Measurements from ENCODE around the gene ARHGAP10.

The ARHGAP10 gene

DNA sequence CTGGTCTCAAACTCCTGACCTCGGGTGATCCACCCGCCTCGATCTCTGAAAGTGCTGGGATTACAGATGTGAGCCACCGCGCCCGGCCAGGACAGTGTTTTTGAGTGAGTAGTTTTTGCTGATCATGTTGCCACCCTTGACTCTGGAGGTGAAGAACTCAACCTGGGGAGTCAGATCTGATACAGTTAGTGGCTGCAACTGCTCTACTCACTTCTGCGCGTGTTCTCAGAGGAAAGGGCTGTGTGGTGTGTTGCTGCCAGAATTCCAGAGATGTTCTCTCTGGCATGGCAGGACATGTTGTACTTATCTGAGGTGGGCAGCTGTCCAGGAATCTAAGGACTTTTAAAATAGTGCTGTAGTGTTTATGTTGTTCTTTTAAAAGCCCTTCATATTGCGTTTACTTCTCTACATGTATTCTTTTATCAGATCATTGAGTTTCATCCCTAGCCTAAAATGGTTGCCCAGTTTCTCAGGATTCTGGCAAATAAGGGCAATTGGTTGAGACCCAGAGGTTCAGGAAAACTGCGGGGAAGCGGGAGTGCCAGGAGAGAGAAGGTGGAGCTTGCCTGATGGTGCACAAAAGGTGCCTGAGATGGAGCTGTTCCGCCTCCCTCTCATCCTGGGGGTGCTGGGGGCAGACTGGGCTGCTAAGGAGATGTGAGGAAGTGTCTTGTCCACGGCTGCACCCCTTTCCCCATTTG lies 97.7 kb downstream of the ARHGAP10 start:
- DNase-seq, result no peak

DNA sequence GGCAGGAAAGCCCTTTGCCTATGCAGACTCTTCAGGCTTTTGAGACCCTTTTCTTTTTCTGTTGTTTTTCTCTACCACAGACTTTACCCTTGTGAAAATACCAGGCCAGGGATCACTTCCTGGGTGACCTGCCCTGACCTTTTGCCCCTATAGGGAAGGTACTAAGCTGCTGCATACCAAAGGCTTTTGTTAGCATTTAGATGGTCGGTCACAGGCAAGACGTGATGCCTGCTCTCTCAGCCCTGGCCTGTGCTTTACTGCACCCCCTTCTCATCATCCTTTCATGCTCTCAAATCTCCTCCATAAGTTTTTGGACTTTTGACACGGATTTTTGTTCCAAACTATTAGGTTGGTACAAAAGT lies 98.2 kb downstream of the ARHGAP10 start:
- no peak for DNase-seq

DNA sequence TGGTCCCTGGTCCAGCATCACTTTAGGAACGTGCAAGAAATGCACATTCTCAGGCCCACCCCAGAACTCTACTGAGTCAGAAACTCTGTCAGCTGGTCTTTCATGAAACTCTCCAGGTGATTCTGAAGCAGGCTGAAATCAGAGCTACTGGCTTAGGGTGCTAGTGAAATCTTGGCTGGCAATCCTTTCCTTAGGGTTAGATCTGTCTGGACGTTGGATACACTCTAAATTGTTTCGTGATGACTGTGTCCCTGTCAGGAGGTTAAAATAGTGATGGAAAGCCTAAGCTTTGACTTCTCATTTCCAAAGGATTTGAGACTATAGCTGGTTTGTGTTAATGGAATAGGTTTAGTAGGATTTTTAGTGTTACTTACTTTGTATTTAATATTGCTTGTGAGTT lies 99.1 kb downstream of the ARHGAP10 start:
- no peak for DNase-seq

DNA sequence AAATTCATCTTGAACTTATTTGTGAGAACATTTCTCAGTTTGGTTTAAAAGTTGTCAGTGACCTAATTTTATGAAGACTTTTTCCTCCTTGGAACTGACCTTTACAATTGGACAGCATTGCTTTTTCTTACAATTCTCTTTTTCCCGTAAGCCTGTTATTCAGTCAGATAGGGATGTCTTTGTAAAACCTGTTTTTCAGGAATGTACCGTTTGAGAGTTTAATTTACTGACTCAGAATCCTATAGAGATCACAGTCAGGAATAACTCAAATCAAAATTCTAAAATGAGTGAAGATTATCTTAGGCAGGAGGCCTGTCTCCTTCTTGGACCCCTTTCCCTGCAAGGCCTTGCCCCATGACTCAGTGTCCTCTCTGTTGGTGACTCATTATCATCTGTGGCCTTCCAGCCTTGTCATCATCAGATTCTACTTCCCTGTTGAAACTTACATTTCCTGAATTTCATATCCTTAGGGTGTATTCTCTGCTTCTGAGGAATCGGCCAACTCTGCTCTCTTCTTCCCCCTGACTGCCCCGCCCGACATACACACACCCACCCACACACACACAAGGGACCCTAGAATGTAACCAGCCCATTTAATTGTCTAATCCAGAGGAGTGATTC lies 99.8 kb downstream of the ARHGAP10 start:
- DNase-seq, result no peak

DNA sequence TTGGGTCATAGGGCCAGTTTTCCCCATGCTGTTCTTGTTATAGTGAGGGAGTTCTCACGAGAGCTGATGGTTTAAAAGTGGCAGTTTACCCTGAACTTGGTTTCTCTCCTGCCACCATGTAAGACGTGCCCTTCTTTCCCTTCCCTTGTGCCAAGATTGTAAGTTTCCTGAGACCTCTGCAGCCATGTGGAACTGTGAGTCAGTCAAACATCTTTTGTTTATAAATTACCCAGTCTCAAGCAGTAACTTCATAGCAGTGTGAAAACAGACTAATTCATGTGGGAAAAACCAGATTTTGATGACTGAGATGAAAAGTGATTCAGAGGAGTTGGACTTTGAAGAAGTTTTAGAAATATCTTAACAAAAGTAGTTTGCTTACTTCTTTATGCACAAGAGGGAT lies 101.4 kb downstream of the ARHGAP10 start:
- no peak for DNase-seq

DNA sequence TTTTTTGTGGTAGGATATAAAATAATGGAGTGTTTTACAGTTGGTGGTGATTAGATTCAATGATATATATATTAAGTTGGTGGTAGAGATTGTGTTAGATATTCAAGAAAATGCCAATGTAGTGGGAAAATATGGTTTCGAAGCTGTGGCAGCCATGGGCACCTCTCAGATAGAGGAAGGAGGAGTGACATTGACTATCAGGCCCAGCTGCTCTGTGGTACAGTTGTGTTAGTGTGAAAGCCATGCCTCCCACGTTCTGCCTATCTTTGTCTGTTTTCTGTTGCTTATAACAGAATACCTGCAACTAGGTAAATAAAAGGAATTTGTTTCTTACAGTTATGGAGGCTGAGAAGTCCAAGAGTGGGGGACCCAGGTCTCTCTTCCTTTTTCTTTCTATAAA lies 101.9 kb downstream of the ARHGAP10 start:
- DNase-seq, result no peak

DNA sequence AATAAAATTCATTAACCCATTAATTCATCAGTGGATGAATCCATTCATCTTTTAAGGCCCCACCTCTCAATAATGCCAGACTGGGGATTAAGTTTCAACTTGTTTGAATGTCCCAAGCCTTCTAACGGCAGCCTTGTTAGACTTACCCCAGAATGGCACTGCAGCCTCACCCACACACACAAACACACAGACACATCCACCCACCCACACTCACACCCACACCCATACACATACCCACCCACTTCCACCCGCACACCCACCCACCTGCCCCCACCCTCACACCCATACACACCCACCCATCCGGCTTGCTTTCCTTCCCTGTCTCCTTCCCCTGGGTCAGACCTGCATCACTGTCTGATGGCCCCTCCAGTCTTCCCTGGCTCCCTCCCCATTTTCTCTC lies 102.6 kb downstream of the ARHGAP10 start:
- DNase-seq, result no peak

DNA sequence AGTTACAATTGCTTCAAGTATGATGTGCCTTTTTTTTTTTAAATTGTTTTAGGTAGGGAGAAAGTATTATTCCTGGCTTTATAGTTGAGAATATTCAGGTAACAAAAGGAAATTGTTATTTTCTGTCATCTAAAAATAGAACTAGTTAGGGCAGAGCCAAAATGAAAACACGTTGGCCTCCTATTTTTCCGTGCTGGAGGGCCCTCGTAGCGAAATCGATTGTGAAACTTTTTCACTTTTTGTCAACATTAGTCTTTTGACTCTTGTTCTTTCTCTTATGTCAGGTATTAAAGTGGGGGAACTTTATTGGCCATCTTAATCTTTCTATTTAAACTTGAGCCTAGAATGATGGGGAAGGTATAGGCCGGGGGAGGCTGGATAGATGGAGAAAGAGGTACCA lies 104.9 kb downstream of the ARHGAP10 start:
- no peak for DNase-seq

DNA sequence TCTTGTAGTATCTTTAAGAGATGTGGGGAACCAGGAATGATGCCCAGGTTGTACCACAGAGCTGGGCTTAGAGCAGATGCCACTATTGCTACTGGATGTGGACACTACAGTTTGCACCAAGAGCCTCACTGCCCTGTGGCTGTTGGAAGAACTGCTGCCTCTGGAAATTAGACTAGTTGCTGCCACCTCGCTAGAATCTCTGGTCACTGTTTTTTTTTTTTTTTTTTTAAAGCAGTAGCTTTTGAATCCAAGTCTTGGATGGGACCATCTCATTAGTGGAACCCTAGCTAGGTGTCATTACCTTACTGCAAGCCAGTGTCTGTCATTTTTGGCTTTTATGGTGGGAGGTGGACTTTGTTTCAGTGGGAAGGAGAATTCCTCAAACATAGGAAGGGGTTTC lies 105.5 kb downstream of the ARHGAP10 start:
- DNase-seq, result no peak

DNA sequence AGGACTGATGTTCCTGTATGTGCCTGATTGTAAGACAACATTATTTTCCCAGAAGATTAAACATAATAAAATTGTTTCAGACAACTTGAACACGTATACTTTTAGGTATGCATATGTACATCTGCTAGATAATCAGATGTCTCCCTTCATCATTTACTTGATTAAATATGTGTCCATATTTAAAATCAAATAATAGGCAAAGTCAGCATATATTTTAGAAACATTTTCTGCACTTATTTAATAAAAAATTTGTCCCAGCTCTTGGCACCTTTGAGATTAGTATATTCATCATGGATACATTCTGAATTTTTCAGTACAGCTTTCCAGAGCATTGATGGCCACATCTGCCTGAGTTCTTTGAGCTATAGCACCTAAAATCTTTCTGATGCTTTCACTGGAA lies 106.0 kb downstream of the ARHGAP10 start:
- no peak for DNase-seq

DNA sequence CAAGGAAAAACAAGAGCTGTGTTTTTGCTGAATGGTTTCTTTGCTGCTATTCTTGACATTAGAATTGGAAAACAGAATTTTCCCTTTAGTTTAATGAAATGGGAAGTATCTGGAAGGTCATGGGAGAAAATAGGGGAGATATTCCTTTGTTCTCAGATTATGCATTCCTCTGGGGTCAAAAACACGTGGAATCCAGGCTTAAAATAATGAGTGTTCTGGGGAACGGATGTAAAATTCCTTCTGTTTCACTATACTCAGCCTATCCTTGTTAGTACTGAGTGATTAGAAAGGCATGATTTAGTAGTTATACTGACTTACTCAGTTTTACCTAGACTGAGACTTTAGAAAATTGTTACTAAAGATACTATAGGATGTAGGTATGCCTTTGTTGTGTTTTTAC lies 107.3 kb downstream of the ARHGAP10 start:
- no peak for DNase-seq

DNA sequence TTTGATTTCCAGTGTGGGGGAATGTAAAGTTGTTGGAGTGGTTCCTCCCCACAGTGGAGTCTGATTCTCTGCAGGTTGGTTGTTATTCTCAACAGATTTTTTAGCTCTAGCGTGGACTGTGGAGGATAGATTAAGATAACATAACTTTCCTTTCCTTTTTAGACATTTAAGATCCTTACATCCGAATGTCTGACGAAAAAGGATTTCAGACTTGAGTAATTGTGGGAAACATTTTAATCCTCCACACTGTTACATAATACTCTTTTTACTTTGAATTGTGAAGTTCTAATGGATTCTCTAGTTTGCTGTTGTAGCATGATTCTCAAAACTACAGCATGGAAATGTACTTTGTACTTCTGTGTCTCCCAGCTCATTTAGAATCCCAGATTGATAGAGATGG lies 107.8 kb downstream of the ARHGAP10 start:
- no peak for DNase-seq

DNA sequence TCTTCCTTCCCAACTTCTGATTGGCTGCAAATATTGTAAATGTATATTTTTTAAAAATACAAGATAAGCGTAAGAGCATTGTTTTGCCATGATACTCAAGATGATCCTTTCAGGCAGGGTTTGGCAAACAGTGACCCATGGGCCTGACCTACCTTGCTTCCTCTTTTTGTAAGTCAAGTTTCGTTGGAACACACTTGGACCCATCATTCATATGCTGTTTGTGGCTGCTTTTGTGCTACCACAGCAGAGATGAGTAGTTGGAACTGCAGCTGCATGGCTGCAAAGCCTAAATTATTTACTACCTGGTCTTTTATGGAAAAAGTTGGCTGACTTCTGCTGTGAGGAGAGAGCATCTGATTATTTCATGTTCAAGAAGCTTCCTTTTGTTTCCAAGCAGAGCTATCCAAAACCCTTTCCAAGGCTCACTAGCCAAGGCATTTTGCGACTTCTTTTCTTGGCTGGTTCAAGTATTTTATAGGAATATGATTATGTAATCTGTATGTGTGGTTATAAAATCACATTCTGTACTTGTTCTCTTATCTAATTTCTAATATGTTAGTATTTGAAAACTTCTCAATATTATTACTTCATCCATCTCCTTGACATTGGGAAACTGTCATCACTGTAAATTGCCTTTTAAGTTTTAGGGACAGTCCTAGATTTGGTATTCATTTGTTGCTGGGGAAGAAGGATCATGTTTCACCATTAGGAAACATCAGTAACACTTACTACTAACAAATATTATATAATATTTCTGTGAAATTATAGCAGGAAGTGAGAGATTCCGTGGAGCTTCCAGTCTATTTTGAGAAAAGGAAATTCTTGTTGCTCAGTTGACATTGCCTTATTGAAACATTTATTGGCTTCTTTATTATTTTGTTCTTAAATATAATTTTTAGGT lies 109.2 kb downstream of the ARHGAP10 start:
- DNase-seq, result no peak

DNA sequence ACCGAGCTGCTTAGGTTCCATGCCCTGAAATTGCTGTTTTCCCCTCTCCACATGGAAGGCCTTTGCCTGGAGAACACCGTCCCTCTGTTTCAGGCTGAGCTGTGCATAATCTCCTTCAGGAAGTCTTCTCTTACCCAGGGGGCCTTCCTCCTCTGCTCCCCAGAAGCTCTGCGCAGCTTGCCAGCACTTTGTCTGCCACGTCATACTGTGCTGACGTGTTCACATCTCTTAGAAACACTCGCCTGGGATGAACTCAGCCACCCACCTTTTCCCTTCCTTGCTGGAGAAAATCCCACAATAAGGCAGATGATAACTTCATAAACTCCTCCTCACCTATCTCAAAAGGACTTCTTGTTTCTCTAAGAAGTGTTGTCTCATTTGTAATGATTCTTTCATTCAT lies 110.7 kb downstream of the ARHGAP10 start:
- no peak for DNase-seq

DNA sequence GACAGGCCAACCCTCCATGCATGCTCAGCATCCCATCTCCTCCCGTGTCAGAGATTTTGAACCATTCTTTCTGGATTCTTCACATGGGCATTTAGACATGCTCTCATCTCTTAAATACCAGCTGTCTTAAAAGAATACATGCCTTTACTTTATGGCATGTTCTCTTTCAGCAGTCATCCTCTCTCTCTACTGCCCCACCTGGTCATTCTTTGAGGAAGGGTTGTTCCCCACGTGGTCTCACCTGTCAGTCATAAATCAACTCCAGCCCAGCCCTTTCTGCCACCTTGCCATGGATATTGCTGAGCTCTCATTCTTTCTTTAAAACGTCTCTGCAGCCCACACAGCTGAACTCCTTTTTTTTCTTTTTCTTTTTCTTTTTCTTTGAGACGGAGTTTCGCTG lies 111.3 kb downstream of the ARHGAP10 start:
- DNase-seq, result no peak

DNA sequence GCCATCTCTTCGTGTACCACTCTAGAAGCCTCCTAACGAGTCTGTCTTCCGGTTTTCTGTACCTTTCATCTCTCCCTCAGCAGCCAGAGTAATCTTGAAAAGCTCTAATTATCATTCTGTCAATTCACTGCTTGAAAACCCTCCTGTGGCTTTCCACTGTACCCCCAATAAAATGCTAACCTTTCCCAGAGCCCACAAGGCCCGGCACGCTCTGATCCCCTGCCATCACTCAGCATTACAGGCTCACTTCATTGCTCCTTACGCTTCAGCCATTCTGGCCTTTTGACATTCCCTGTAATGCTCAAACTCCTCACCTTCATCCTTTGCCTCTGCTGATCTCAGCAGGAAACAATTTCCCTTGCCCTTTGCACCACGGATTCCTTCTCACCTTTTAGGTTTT lies 112.9 kb downstream of the ARHGAP10 start:
- DNase-seq, result no peak

DNA sequence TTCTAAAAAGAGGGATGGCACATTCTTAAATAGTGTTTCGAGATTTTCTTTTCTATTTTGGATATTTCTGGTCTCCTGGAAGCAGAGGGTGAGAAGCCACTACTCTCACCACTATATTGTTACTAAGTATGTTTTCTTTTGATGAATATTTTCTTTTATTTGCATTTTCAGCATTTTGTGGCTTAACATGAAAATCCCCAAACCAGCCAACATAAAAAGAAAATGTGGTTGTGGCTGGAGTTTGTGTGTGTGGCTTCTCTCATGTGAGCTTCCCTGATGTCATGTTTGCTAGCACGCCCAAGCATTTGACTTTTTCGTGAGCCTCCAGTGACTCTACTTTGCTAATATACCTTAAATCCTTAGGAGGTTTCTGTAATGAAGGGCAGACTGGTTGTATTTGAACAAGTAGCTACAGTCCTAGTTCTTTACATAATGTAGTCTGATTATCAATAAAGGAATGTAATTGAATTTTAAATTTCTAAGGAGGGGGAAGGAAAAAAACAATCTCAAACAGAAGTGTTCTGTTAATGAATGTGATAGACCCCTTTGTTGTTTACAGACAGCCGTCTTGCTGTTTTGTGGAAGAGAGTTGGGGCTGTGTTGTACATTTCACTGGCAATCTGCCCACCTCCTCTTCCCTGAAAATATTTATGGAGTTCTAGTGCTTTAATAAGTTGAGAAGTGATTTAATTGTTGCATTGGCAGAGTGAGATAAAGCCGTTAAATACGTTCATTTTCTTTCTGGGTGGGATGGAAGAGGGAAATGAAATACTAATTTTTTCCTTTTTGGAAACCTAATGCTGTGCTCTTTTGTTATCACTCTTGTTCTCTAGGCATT lies 114.6 kb downstream of the ARHGAP10 start:
- DNase-seq, result no peak

DNA sequence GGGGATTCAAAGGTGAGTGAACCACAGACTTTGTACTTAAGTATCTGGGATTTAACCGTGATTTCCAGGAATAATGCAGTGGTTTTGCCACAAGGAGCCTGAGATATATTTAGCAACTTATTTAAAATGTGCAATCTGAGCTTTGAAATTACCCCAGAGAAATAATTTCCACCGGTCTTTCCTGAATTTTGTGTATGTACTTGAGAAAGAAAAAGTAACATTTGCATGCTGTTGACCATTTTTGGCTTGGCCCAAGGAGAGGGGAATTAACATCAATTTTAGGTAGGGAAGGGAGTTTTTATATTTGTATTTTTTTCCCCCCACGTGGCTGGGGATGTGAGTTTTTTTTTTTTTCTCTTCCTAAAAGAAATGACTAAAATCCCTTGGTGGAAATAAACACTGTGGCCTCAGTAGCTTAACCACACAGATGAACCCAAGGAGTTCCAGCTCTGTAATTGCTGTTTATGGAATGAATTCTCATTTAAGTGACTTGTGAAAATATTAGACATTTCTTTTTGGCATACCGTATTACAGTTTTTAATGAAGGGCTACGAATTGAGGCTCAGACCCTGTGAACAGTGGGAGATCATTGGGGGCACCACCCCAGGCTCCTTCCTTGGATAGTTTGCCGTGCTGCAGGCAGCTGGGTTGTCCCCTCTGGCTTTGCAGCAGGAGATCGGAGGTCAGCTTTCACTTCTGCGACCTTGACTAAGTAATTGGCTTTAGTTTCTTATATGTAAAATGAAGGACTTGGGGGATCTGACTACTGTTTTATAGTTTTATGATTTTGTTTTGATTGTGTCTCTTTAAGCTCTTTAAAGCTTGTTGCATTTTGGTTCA lies 116.1 kb downstream of the ARHGAP10 start:
- DNase-seq, result no peak

DNA sequence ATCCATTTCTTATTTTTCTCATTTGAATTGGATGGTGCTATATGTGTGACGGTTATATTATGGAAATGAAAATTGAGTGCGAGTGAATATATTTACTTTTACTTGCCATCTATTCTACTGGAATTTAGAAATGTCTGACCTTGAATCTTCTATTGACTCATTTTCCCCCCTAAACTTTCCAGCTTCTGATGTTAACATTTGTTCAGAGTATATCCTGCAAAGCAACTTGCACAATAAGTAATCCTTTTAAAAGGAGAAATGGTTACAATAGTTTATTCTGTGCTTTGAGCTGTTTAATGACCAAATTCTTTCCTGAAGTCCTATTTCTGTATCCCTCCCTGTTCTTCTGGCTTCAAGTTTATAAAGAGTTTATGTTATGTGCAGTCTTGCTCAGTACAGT lies 116.7 kb downstream of the ARHGAP10 start:
- DNase-seq, result no peak

DNA sequence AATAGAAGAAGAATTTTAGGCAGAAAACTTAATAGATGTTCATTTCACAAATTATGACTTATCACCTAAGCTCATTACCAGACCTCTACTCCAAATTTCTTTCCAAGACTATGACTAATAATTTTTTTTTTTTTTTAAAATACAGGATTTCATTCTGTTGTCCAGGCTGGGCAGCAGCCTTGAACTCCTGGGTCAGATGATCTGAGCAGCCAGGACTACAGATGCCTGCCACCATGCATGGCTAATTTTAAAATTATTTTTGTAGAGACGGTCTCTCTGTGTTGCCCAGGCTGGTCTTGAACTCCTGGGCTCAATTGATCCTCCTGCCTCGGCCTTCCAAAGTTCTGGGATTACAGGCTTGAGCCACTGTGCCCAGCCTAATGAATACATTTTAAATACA lies 119.2 kb downstream of the ARHGAP10 start:
- DNase-seq, result no peak

DNA sequence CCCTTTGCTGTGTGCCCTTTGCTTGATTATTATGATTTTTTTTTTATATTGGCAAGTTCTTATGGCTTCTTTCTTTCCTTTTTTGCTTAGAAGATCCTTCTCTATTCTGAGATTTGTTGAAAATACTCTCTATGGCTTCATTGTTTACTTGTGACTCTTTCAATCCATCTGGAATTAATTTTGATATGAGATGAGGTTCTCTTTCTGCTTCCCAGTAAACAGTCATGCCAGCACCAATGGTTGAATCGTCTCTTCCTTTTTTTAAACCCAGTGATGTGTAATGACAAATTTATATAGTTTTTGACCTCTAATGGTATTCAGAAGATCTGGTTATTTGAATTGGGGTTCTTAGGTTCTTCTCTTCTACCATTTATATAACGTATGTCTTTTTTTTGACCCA lies 121.8 kb downstream of the ARHGAP10 start:
- DNase-seq, result no peak

DNA sequence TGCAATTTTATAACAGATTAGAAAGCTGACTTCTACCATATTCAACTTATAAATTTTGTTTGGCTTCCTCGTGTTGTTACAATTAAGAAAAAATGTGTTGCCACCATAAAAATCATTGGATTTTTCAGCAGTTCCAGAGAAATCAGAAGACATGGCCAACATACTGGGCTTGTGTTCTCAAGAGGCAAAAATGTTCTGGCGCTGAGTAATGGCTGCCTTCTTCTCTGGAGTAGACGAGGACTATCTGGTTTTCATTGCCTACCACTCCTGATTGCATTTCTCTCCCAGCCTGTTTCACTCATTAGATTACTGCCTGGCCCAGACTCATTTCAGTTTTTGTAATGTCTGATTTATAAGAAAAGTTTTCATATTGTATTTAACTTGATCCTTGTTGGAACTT lies 122.3 kb downstream of the ARHGAP10 start:
- DNase-seq, result no peak

All from activated CD4-positive, alpha-beta T cell treated with anti-CD3 and anti-CD28 coated beads, Interleukin-2, amount 50 U/mL, for 4 hours (primary cell).